HepG2 (cell line): Measurements from ENCODE around the gene CLCN1. TPM values are rescaled to one million over a fixed set of nuclear protein-coding genes. Genes with fewer than 3 reads are reported as not detected.

Experiments
- ESRRA ChIP-seq: sonication (generic); formaldehyde crosslinking; IDR thresholded peaks from 2 replicates; pipeline ENCODE4 v1.5.1; 2020; ENCODE audit warnings: mild to moderate bottlenecking, low read depth, missing genetic modification reagents
- HDAC1 ChIP-seq: sonication (generic); formaldehyde crosslinking; IDR thresholded peaks from 2 replicates; pipeline ENCODE4 v1.5.1; 2020; ENCODE audit warnings: mild to moderate bottlenecking, missing genetic modification reagents
- HMG20A ChIP-seq: IDR thresholded peaks from 2 replicates; pipeline ENCODE4 v1.6.1; 2016; ENCODE audit warnings: borderline replicate concordance
- MAZ ChIP-seq, 2 experiments: sonication (generic) in 1 of 2; formaldehyde crosslinking in 1 of 2; IDR thresholded peaks; 2 replicates each; pipeline versions ENCODE4 v1.5.0 to v1.6.1; 2012 to 2020; ENCODE audit warnings: low read depth in 2 of 2, mild to moderate bottlenecking in 2 of 2, borderline replicate concordance in 1 of 2, improper control_type of control experiment in 1 of 2, low read length in 1 of 2, missing genetic modification reagents in 1 of 2, moderate library complexity in 1 of 2
- MTA1 ChIP-seq: sonication (generic); formaldehyde crosslinking; IDR thresholded peaks from 2 replicates; pipeline ENCODE4 v1.4.0; 2020; ENCODE audit warnings: missing genetic modification reagents, mild to moderate bottlenecking, borderline replicate concordance
- RFXAP ChIP-seq: sonication (generic); formaldehyde crosslinking; IDR thresholded peaks from 2 replicates; pipeline ENCODE4 v1.4.0; 2020; ENCODE audit warnings: missing genetic modification reagents, borderline replicate concordance
- SIX1 ChIP-seq: sonication (generic); formaldehyde crosslinking; IDR thresholded peaks from 2 replicates; pipeline ENCODE4 v1.4.0; 2020; ENCODE audit warnings: missing genetic modification reagents, borderline replicate concordance
- STAT5B ChIP-seq: sonication (generic); formaldehyde crosslinking; IDR thresholded peaks from 2 replicates; pipeline ENCODE4 v1.4.0; 2020; ENCODE audit warnings: missing genetic modification reagents
- YEATS2 ChIP-seq: sonication (generic); formaldehyde crosslinking; IDR thresholded peaks from 2 replicates; pipeline ENCODE4 v1.4.0; 2020; ENCODE audit warnings: missing genetic modification reagents, borderline replicate concordance
- ZNF317 ChIP-seq: sonication (generic); formaldehyde crosslinking; IDR thresholded peaks from 2 replicates; pipeline ENCODE4 v1.5.0; 2020; ENCODE audit warnings: mild to moderate bottlenecking, missing genetic modification reagents
- ZNF547 ChIP-seq: sonication (generic); formaldehyde crosslinking; IDR thresholded peaks from 2 replicates; pipeline ENCODE4 v1.5.1; 2020; ENCODE audit warnings: mild to moderate bottlenecking, missing genetic modification reagents
- ZNF619 ChIP-seq: sonication (generic); formaldehyde crosslinking; IDR thresholded peaks from 2 replicates; pipeline ENCODE4 v1.4.0; 2020; ENCODE audit warnings: mild to moderate bottlenecking, missing genetic modification reagents
- ZNF792 ChIP-seq: IDR thresholded peaks from 2 replicates; pipeline ENCODE4 v1.6.1; 2016
- ZSCAN29 ChIP-seq: sonication (generic); formaldehyde crosslinking; conservative IDR thresholded peaks from 2 replicates; pipeline ENCODE4 v1.4.0; 2020; ENCODE audit warnings: mild to moderate bottlenecking, missing genetic modification reagents
- polyA plus RNA-seq, 8 experiments: library from polyadenylated mRNA; depleted of rRNA in 3 of 8; stranded (reverse) in 7 of 8; unstranded in 1 of 8; fragments of >200 nt; fragmentation: Illumina TruSeq in 4 of 8; extraction: Trizol in 4 of 8; gene quantifications; 2 replicates each; pipeline versions ENCODE4 v1.2.1 to v1.2.3, GENCODE V29; 2011 to 2016; ENCODE audit warnings: low read depth in 4 of 8, missing spikeins in 1 of 8, mixed read lengths in 1 of 8; ENCODE audit not compliant: insufficient read depth in 1 of 8
- total RNA-seq, 5 experiments: library from RNA; depleted of rRNA; stranded (reverse); fragments of >200 nt; fragmentation: Illumina TruSeq; extraction: Trizol; gene quantifications; 2 replicates each; pipeline ENCODE4 v1.2.3, GENCODE V29; 2016; ENCODE audit warnings: low read depth in 1 of 5
- TF ChIP-seq, protein P1 (sequence below): sonication (generic); formaldehyde crosslinking; IDR thresholded peaks from 2 replicates; pipeline ENCODE4 v1.4.0; 2020; ENCODE audit warnings: missing genetic modification reagents, borderline replicate concordance
- TF ChIP-seq, protein P2 (sequence below): sonication (generic); formaldehyde crosslinking; IDR thresholded peaks from 2 replicates; pipeline ENCODE4 v1.8.1; 2023; ENCODE audit warnings: mild to moderate bottlenecking, moderate library complexity, missing genetic modification reagents
- TF ChIP-seq, protein P3 (sequence below): sonication (generic); formaldehyde crosslinking; IDR thresholded peaks from 2 replicates; pipeline ENCODE4 v1.5.0; 2020; ENCODE audit warnings: mild to moderate bottlenecking, missing genetic modification reagents, moderate library complexity

The CLCN1 gene
- total and polyA plus RNA-seq, 2 of the 13 experiments (the other 11 are each of a cell fraction or from before 2014, with no cell fraction given) = 0.01 TPM; not detected in 1

DNA sequence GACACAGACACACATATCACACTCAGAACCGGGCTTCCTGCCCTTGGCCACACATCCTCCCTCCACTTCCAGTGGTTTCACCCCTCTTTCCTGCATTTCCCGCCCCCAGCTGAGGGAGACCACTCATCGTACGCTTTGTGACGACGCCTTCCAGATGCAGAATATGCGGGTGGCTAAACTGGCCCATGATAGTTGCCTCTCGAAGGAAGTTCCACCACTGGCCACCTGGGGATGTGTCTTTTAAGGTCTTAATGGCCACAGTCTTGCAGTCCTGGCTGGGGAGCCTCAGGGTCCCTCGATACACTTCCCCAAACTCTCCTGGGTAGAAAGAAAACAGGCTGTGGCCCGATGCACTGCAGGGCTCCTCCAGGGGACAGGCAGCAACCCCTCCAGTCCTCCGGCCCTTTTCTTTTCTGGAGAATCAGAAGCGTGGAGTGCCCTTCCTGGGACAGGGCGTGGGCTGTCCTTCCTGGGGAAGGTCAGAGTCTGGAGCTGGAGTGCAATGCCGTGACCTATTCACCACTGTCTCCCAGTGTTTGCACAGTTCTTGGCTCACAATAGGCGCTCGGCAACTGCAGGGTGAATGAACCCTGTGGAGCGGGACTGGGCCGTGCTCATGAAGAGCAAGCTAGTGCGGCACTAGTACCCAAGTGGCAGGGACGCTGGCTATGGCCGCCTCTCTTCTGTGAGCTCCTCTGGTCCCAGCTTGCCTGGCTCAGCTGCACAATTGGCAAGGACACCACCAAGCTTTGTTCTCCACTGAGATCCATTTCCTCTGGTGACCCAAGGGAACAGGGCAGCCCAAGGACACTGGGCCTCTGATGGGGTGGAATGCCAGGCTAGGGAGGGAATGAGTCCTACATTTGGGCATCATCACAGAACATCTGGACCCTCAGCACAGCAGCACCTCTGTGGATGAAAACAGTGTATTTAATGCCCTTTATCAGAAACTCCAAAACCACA is 79.6 kb downstream of the CLCN1 start (continued):
- TF ChIP-seq, protein P1, sequence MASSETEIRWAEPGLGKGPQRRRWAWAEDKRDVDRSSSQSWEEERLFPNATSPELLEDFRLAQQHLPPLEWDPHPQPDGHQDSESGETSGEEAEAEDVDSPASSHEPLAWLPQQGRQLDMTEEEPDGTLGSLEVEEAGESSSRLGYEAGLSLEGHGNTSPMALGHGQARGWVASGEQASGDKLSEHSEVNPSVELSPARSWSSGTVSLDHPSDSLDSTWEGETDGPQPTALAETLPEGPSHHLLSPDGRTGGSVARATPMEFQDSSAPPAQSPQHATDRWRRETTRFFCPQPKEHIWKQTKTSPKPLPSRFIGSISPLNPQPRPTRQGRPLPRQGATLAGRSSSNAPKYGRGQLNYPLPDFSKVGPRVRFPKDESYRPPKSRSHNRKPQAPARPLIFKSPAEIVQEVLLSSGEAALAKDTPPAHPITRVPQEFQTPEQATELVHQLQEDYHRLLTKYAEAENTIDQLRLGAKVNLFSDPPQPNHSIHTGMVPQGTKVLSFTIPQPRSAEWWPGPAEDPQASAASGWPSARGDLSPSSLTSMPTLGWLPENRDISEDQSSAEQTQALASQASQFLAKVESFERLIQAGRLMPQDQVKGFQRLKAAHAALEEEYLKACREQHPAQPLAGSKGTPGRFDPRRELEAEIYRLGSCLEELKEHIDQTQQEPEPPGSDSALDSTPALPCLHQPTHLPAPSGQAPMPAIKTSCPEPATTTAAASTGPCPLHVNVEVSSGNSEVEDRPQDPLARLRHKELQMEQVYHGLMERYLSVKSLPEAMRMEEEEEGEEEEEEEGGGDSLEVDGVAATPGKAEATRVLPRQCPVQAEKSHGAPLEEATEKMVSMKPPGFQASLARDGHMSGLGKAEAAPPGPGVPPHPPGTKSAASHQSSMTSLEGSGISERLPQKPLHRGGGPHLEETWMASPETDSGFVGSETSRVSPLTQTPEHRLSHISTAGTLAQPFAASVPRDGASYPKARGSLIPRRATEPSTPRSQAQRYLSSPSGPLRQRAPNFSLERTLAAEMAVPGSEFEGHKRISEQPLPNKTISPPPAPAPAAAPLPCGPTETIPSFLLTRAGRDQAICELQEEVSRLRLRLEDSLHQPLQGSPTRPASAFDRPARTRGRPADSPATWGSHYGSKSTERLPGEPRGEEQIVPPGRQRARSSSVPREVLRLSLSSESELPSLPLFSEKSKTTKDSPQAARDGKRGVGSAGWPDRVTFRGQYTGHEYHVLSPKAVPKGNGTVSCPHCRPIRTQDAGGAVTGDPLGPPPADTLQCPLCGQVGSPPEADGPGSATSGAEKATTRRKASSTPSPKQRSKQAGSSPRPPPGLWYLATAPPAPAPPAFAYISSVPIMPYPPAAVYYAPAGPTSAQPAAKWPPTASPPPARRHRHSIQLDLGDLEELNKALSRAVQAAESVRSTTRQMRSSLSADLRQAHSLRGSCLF (CRISPR knock-in tag) = no peak
- peak; percentile 75 for TF ChIP-seq ZNF547
- TF ChIP-seq RFXAP (CRISPR knock-in tag) = peak; percentile 82; the same call in 1 of the 2 replicates
- TF ChIP-seq ZNF619 (CRISPR knock-in tag) = peak; percentile 43; the same call in 1 of the 2 replicates
- peak; percentile 86 for TF ChIP-seq MTA1
- TF ChIP-seq HDAC1 (CRISPR knock-in tag) = peak; percentile 90
- TF ChIP-seq SIX1 (CRISPR knock-in tag) = no peak
- TF ChIP-seq ESRRA (CRISPR knock-in tag) = peak; percentile 99
- TF ChIP-seq HMG20A (CRISPR knock-in tag) = peak; percentile 66; the same call in 1 of the 2 replicates
- TF ChIP-seq, protein P2, sequence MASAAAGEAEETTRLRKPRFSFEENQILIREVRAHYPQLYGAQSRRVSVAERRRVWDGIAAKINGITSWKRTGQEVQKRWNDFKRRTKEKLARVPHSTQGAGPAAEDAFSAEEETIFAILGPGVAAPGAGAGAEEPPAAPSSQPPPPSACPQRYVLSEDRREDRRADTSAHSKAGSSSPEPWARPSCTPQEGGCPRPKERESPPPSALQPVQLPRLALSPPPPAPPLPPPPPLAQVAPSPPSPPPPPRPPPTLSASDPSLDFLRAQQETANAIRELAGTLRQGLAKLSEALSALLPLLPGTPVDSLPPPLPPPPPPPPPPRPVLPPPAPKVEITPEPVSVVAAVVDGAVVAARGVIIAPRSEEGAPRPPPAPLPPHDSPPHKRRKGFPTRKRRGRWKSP (CRISPR knock-in tag) = peak; percentile 75; the same call in 1 of the 2 replicates
- TF ChIP-seq YEATS2 (CRISPR knock-in tag) = no peak
- TF ChIP-seq ZSCAN29 = 0 out of 2 replicates have a peak, but pooled peaks have one; percentile 14
- TF ChIP-seq STAT5B (CRISPR knock-in tag) = no peak
- TF ChIP-seq ZNF317 (CRISPR knock-in tag) = peak; percentile 65; the same call in 1 of the 2 replicates
- no peak for TF ChIP-seq MAZ (IDR thresholded peaks at IDR 0.05; ENCODE audit: borderline replicate concordance, low read depth, low read length)
- TF ChIP-seq MAZ (CRISPR knock-in tag; IDR thresholded peaks at IDR 0.05; ENCODE audit: low read depth) = no peak
- TF ChIP-seq, protein P3, sequence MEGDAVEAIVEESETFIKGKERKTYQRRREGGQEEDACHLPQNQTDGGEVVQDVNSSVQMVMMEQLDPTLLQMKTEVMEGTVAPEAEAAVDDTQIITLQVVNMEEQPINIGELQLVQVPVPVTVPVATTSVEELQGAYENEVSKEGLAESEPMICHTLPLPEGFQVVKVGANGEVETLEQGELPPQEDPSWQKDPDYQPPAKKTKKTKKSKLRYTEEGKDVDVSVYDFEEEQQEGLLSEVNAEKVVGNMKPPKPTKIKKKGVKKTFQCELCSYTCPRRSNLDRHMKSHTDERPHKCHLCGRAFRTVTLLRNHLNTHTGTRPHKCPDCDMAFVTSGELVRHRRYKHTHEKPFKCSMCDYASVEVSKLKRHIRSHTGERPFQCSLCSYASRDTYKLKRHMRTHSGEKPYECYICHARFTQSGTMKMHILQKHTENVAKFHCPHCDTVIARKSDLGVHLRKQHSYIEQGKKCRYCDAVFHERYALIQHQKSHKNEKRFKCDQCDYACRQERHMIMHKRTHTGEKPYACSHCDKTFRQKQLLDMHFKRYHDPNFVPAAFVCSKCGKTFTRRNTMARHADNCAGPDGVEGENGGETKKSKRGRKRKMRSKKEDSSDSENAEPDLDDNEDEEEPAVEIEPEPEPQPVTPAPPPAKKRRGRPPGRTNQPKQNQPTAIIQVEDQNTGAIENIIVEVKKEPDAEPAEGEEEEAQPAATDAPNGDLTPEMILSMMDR = peak; percentile 42
- 0 out of 2 replicates have a peak, but pooled peaks have one; percentile 48 for TF ChIP-seq ZNF792 (CRISPR knock-in tag)
